C4-2B (cell line): ENCODE results near the gene ANOS1.

Experiments
- CTCF ChIP-seq: fragments of 450-650 bp; conservative IDR thresholded peaks from 2 replicates; pipeline ENCODE4 v1.5.1; 2017; ENCODE audit warnings: mild to moderate bottlenecking
- ZFX ChIP-seq: fragments of 450-650 bp; IDR thresholded peaks from 2 replicates; pipeline ENCODE4 v1.6.1; 2017

GRCh38 chrX:8657883-8658282 is 74.1 kb downstream of the ANOS1 start:
- TF ChIP-seq CTCF: no peak
- no peak for TF ChIP-seq ZFX
